SK-N-SH treated with all-trans-retinoic acid at 6 μM for 48 hours (cell line): ENCODE results near the gene DNM1.

Source experiments
- ESRRG ChIP-seq: fragments of 250-450 bp; sonication (Bioruptor Pico); IDR thresholded peaks from 2 replicates; pipeline ENCODE4 v1.6.1; 2021; ENCODE audit warnings: mild to moderate bottlenecking
- GLIS3 ChIP-seq: fragments of 250-450 bp; sonication (Bioruptor Pico); IDR thresholded peaks from 2 replicates; pipeline ENCODE4 v1.5.0; 2020; ENCODE audit warnings: mild to moderate bottlenecking, moderate library complexity
- TOX ChIP-seq: fragments of 250-450 bp; sonication (Bioruptor Pico); IDR thresholded peaks from 2 replicates; pipeline ENCODE4 v1.8.0; 2021; ENCODE audit warnings: mild to moderate bottlenecking, moderate library complexity, borderline replicate concordance
- ZFP3 ChIP-seq: fragments of 250-450 bp; sonication (Bioruptor Pico); IDR thresholded peaks from 2 replicates; pipeline ENCODE4 v1.5.0; 2020; ENCODE audit warnings: mild to moderate bottlenecking, moderate library complexity
- ZFP30 ChIP-seq: fragments of 450-650 bp; formaldehyde crosslinking; IDR thresholded peaks from 2 replicates; pipeline ENCODE4 v1.5.0; 2022; ENCODE audit warnings: mild to moderate bottlenecking, moderate library complexity

- no peak for TF ChIP-seq ZFP30 (CRISPR knock-in tag)
- no peak for TF ChIP-seq GLIS3 (CRISPR knock-in tag)
- no peak for TF ChIP-seq ESRRG
- no peak for TF ChIP-seq TOX
- TF ChIP-seq ZFP3 (CRISPR knock-in tag) = no peak
These were observed 54.1 kb downstream of the DNM1 start for GRCh38 chr9:128257086-128257825.
